ENCODE results near the gene BDKRB1. TPM values are rescaled to one million over a fixed set of nuclear protein-coding genes. Genes with fewer than 3 reads are reported as not detected.

BDKRB1 gene
- total RNA-seq, 1 donor from 2014 or later, result 0.40 TPM

- H3K4me3 ChIP-seq (ENCODE audit: low read depth, low read length), result no peak overlapping the region
- no peak for DNase-seq (ENCODE audit: low read depth)
- TF ChIP-seq CTCF (conservative IDR thresholded peaks at IDR 0.05; ENCODE audit: low read depth, low read length), result no peak
These were observed 8.2 kb downstream of the BDKRB1 start for GRCh38 chr14:96264200-96264553.

GRCh38 chr14:96264853-96265252, 8.8 kb downstream of the BDKRB1 start:
- DNase-seq (ENCODE audit: low read depth), result no peak
- no peak overlapping the region for H3K4me3 ChIP-seq (ENCODE audit: low read depth, low read length)
- TF ChIP-seq CTCF (conservative IDR thresholded peaks at IDR 0.05; ENCODE audit: low read depth, low read length), result peak; percentile 50

GRCh38 chr14:96265383-96266095, 9.5 kb downstream of the BDKRB1 start:
- no peak for DNase-seq (ENCODE audit: low read depth)
- no peak for TF ChIP-seq CTCF (conservative IDR thresholded peaks at IDR 0.05; ENCODE audit: low read depth, low read length)

GRCh38 chr14:96267336-96267735, 11.3 kb downstream of the BDKRB1 start:
- no peak for DNase-seq (ENCODE audit: low read depth)
- TF ChIP-seq CTCF (conservative IDR thresholded peaks at IDR 0.05; ENCODE audit: low read depth, low read length), result no peak
- H3K4me3 ChIP-seq (ENCODE audit: low read depth, low read length), result no peak overlapping the region

More at GRCh38 chr14:96265383-96266095, 9.5 kb downstream of the BDKRB1 start:
- H3K4me3 ChIP-seq (ENCODE audit: low read depth, low read length), result no peak overlapping the region

GRCh38 chr14:96267916-96268315, 11.9 kb downstream of the BDKRB1 start:
- DNase-seq (ENCODE audit: low read depth), result no peak
- no peak for TF ChIP-seq CTCF (conservative IDR thresholded peaks at IDR 0.05; ENCODE audit: low read depth, low read length)
- peak overlapping the region; percentile 31 for H3K4me3 ChIP-seq (ENCODE audit: low read depth, low read length)

GRCh38 chr14:96268431-96269358, 12.7 kb downstream of the BDKRB1 start:
- H3K4me3 ChIP-seq (ENCODE audit: low read depth, low read length), result peak overlapping the region; percentile 31
- DNase-seq (ENCODE audit: low read depth), result peak; percentile 78
- TF ChIP-seq CTCF (conservative IDR thresholded peaks at IDR 0.05; ENCODE audit: low read depth, low read length), result no peak
